ENCODE data around the gene TPSAB1. TPM values are rescaled to one million over a fixed set of nuclear protein-coding genes. Genes with fewer than 3 reads are reported as not detected.

The TPSAB1 gene
- total RNA-seq, 4 donors from 2014 or later, result 39.8 to 94.6 (median 63.9) TPM

- 100% methylated on average over 2 of the region's 25 CpGs; no CpG with 5 or more reads in 1 of the 2 donors for WGBS, 2 donors (ENCODE audit: low coverage in 1 of 2)
- Histone ChIP-seq H3K27ac (peak overlapping the region in 1 of 4 donors; percentile 6), H3K4me1 (no peaks in the 10 kb centered on the region), H3K9me3 (no peaks in the 10 kb centered on the region), H3K27me3 (no peaks in the 10 kb centered on the region), H3K4me3 (no peak overlapping the region), H3K36me3 (peaks cover 0 to 100% of the 10 kb centered on the region in 2 donors)
- TF ChIP-seq POLR2A (IDR thresholded peaks at IDR 0.05) (no peak), EP300 (IDR thresholded peaks at IDR 0.05) (no peak), CTCF (IDR thresholded peaks at IDR 0.05) (no peak), POLR2AphosphoS5 (IDR thresholded peaks at IDR 0.05) (no peak)
- ATAC-seq, result no peak
Observed at GRCh38 chr16:1213796-1214372, 26.6 kb upstream of the TPSAB1 start.

- no peak for ATAC-seq
- Histone ChIP-seq H3K4me3 (no peak overlapping the region), H3K27me3 (no peaks in the 10 kb centered on the region), H3K4me1 (no peaks in the 10 kb centered on the region), H3K9me3 (no peaks in the 10 kb centered on the region), H3K27ac (no peak overlapping the region), H3K36me3 (peaks cover 0 to 100% of the 10 kb centered on the region in 2 donors)
- WGBS, 2 donors (ENCODE audit: low coverage in 1 of 2), result no CpG with 5 or more reads among the region's 16 CpGs
- no peak for TF ChIP-seq POLR2A (IDR thresholded peaks at IDR 0.05)
- no peak for TF ChIP-seq POLR2AphosphoS5 (IDR thresholded peaks at IDR 0.05)
- TF ChIP-seq EP300 (IDR thresholded peaks at IDR 0.05), result no peak
- TF ChIP-seq CTCF (IDR thresholded peaks at IDR 0.05), result no peak
Observed at GRCh38 chr16:1214719-1215118, 25.8 kb upstream of the TPSAB1 start.

GRCh38 chr16:1215574-1216295 is 24.8 kb upstream of the TPSAB1 start:
- H3K4me3 ChIP-seq, result no peak overlapping the region
- WGBS, 2 donors (ENCODE audit: low coverage in 1 of 2), result 55 to 74% methylated on average over 9 to 15 of the region's 32 CpGs
- H3K27ac ChIP-seq, result no peak overlapping the region
- no peak for ATAC-seq
- no peaks in the 10 kb centered on the region for H3K9me3 ChIP-seq
- H3K4me1 ChIP-seq, result peaks cover 0 to 6% (median 0%) of the 10 kb centered on the region in 3 donors
- no peak for TF ChIP-seq POLR2A (IDR thresholded peaks at IDR 0.05)
- no peak for TF ChIP-seq POLR2AphosphoS5 (IDR thresholded peaks at IDR 0.05)
- no peak for TF ChIP-seq EP300 (IDR thresholded peaks at IDR 0.05)
- TF ChIP-seq CTCF (IDR thresholded peaks at IDR 0.05), result no peak
- H3K36me3 ChIP-seq, result peaks cover 0 to 100% of the 10 kb centered on the region in 2 donors
- H3K27me3 ChIP-seq, result no peaks in the 10 kb centered on the region

- H3K4me1 ChIP-seq, result peaks cover 0 to 9% (median 0%) of the 10 kb centered on the region in 3 donors
- H3K4me3 ChIP-seq, result no peak overlapping the region
- WGBS, 2 donors (ENCODE audit: low coverage in 1 of 2), result 88% methylated on average over 1 of the region's 12 CpGs; no CpG with 5 or more reads in 1 of the 2 donors
- ATAC-seq, result no peak
- no peak overlapping the region for H3K27ac ChIP-seq
- TF ChIP-seq CTCF (IDR thresholded peaks at IDR 0.05) (no peak), POLR2A (IDR thresholded peaks at IDR 0.05) (no peak), EP300 (IDR thresholded peaks at IDR 0.05) (no peak), POLR2AphosphoS5 (IDR thresholded peaks at IDR 0.05) (no peak)
- H3K27me3 ChIP-seq, result no peaks in the 10 kb centered on the region
- peaks cover 0 to 100% of the 10 kb centered on the region in 2 donors for H3K36me3 ChIP-seq
- no peaks in the 10 kb centered on the region for H3K9me3 ChIP-seq
Observed at GRCh38 chr16:1216296-1216619, 24.2 kb upstream of the TPSAB1 start.
